GM12872 (cell line): ENCODE results near the gene TEC.

Source experiments
- TF ChIP-seq, protein P1 (sequence below): IDR thresholded peaks from 3 replicates; pipeline ENCODE4 v1.5.1; 2011; ENCODE audit warnings: low read depth, mild to moderate bottlenecking, low read length, moderate library complexity; ENCODE audit not compliant: insufficient read depth

TEC gene

DNA sequence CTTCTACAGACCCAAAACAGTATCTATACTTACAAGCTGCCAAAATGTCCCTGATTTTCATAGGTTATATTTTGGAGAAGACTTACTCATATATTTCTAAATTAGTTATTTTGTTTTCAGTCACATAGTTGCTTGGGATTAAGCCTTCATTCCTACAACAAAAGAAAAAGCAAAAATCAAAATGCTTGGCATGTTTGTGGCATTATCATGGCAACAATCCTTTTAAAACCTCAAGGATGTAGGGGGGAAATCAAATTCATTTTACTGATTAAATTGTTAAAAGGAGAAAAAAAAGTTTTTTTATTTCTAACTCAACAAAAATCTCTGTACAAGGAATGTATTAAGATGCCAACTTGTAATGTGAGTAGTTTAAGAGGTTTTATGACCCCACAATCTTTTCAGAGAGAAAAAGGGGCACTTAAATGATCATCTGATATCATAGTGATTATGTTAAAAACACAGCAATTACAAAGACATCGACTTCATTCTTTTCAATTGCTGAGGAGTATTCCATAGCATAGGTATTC is 159.1 kb downstream of the TEC start:
- TF ChIP-seq, protein P1, sequence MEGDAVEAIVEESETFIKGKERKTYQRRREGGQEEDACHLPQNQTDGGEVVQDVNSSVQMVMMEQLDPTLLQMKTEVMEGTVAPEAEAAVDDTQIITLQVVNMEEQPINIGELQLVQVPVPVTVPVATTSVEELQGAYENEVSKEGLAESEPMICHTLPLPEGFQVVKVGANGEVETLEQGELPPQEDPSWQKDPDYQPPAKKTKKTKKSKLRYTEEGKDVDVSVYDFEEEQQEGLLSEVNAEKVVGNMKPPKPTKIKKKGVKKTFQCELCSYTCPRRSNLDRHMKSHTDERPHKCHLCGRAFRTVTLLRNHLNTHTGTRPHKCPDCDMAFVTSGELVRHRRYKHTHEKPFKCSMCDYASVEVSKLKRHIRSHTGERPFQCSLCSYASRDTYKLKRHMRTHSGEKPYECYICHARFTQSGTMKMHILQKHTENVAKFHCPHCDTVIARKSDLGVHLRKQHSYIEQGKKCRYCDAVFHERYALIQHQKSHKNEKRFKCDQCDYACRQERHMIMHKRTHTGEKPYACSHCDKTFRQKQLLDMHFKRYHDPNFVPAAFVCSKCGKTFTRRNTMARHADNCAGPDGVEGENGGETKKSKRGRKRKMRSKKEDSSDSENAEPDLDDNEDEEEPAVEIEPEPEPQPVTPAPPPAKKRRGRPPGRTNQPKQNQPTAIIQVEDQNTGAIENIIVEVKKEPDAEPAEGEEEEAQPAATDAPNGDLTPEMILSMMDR: no peak

DNA sequence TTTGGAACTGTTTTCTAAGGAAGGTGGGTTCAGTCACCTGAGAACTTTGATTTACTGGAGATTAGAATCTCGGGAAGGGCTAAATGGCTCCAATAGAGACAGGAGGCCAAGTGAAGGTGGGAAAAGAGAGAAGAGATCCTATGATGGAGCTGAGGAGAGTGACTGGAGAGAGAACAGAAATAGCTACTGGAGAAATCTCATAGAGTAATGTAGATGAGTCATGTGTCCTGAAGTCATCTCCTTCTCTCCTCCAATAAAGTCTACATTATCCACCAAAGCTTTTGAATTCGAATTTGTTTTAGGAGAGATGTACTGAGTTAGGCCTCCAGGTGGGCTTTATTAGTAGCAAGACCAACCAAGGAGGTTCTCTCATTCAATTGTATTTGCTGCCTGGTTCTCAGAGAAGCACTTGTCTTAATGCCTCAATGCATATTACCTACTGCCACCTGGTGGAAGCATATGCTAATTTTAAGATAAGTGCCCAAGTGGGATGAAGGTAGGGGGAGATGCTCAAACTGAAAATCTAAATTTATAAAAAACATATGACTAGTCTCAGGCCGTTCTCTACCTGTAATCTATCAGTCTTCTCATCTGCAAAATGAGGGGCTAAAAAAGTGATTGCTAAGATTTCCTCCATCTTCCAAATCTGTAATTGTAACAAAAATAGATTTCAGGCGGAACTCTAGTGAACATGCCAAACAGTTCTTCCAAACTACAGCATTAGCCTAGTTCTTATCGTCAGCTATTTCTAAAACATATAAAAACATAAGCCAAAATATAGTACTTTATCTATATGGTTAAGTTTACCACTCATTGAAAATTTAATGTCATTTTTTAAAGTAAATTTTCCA is 160.0 kb downstream of the TEC start:
- TF ChIP-seq, protein P1: peak; percentile 63

DNA sequence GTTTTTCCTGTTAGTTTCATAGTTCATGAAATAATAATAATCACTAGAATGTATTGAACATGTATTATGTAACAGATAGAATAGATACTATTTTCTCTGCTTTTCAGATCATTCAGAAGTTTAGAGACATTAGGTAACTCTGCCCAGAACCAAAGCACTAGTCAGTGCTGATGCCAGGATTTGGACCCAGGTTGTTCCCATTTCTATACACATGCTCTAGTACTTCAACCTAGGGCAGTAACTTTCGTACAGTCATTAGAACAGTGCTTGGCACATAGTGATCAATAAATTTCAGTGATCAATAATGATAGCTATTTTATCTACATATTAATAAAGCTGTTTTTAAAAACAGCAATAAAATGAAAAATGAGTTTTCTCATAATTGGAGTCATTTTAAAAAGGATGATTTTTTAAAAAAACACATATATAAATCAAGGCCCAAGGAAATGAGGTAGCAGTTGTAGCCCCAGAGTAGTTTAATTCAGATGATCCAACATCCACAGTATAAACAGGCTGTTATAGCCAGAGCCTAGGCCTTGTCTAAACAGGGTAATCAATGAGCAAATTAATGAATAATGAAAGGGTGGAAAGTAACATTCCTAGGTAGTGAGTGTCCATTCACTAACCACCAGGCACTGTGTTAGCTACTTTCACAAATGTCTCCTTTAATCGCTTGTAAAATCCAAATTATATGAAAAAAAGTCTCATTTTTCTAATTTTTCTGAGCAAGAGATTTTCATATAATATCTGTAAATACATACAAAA is 161.1 kb downstream of the TEC start:
- TF ChIP-seq, protein P1: no peak

DNA sequence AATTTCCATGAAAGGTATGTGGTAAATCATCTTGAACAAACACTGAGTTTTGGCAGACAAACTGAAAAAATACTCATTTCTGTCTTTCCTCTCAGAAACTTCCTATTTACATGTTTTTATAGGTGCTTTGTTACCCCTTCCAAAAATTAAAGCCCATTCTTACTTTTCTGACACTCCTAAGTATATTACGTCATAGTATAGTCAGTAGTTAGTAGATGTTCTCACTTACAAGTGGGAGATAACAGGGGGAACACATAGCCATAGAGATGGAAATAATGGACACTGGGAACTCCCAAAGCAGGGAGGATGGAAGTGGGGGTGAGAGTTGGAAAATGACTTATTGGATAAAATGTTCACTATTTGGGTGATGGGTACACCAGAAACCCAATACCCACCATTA is 164.4 kb downstream of the TEC start:
- TF ChIP-seq, protein P1: no peak

DNA sequence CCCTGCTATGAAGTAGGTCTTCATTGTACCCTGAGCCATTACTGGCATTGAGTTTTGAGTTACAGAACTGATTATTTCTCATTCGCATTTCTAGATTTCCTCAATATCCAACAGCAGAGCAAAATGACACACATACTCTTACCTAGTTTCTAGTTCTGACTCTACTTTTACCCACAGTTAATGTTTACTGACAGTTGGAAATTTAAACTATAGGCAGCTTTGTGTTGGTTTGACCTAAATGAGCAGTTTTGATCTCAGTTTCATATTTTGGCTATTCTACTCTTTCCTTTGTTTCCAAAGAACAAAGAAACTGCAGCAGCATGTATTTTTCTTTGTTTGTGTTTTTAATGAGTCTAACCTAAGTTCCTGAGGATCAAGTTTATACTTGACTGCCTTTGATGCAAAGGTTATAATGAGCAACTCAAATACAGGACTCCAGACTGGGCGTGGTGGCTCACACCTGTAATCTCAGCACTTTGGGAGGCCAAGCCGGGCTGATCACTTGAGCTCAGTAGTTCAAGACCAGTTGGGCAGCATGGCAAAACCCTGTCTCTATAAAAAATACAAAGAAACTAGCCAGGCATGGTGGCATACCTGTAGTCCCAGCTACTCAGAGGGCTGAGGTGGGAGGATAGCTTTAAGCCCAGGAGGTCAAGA is 166.0 kb downstream of the TEC start:
- TF ChIP-seq, protein P1: no peak

DNA sequence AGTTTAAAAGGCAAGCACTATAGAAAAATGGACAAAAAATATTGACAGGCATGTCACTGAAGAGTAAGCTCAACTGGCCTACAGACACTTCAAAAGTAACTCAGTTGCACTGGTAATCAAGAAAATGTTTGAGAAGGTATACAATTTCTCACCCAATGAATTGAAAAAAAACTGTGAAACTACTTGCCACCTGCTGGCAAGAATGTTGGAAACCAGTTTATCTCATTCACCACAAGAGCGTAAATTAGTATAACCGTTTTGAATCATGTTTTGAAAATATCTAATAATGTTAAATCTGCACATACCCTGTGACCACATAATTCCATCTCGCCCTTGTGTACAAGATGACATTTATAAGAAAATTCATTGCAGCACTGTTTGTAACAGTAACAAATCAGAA is 167.3 kb downstream of the TEC start:
- TF ChIP-seq, protein P1: no peak

DNA sequence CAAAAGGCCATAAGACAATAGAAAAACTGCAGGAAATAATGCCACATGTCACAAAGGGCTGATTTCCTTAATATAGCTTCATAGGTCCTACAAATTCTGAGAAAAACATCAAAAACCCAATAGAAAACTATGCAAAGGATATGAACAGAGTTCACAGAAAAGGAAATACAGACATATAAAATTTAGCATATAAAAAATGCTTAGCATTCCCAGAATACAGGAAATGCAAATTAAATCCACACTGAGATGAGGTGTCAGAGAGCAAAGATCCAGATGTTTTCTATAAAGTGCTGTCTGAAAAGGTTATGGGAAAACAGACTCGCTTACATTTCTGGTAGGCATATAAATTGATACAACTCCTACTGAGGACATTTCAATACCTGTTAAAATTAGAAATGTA is 169.4 kb downstream of the TEC start:
- TF ChIP-seq, protein P1: no peak
